C4-2B (cell line): Measurements from ENCODE around the gene ADARB2.

ENCODE experiments used
- ZFX ChIP-seq: fragments of 450-650 bp; IDR thresholded peaks from 2 replicates; pipeline ENCODE4 v1.6.1; 2017
- TF ChIP-seq, protein P1 (sequence below): fragments of 450-650 bp; conservative IDR thresholded peaks from 2 replicates; pipeline ENCODE4 v1.5.1; 2017; ENCODE audit warnings: mild to moderate bottlenecking

DNA sequence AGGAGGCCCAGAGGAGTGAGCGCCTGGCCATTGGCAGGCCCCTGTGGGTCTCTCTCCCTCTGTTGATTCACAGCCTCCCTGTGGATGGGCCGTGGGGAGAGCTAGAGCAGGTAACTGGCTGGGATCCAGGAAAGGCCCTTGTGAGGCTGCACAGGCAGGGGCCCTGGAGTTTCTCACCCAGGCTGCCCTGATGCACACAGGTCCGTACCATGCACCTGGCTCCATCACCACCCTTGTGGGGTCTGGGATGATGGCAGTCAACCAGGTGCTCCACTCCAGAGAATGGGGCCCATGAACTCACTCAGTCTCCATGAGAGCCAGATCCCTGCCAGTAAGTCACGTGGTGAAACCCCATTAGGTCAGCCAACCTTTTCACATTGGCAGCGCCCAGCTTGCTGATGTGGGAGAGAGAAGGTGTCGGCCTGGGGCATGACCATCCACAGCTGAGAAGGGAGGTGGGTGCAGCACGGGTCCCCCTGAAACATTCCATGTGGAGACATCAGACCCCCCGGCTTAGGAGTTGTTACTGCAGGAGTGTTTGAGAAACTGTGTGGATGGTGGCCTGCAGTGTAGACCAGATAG lies 320.8 kb downstream of the ADARB2 start:
- TF ChIP-seq, protein P1, sequence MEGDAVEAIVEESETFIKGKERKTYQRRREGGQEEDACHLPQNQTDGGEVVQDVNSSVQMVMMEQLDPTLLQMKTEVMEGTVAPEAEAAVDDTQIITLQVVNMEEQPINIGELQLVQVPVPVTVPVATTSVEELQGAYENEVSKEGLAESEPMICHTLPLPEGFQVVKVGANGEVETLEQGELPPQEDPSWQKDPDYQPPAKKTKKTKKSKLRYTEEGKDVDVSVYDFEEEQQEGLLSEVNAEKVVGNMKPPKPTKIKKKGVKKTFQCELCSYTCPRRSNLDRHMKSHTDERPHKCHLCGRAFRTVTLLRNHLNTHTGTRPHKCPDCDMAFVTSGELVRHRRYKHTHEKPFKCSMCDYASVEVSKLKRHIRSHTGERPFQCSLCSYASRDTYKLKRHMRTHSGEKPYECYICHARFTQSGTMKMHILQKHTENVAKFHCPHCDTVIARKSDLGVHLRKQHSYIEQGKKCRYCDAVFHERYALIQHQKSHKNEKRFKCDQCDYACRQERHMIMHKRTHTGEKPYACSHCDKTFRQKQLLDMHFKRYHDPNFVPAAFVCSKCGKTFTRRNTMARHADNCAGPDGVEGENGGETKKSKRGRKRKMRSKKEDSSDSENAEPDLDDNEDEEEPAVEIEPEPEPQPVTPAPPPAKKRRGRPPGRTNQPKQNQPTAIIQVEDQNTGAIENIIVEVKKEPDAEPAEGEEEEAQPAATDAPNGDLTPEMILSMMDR: no peak
- no peak for TF ChIP-seq ZFX
